ENCODE data around the gene ERC2.

Gene ERC2

GRCh38 chr3:56012721-56013120 is 455.5 kb downstream of the ERC2 start:
- Histone ChIP-seq H3K27ac (ENCODE audit: low read depth, low read length) (no peak overlapping the region), H3K27me3 (ENCODE audit: control insufficient read depth in 1 of 2, insufficient read depth in 2 of 2, low read length in 2 of 2) (no peaks in the 10 kb centered on the region), H3K4me3 (ENCODE audit: low read depth in 1 of 2, low read length in 2 of 2) (no peak overlapping the region), H3K4me1 (ENCODE audit: insufficient read depth, low read length) (no peaks in the 10 kb centered on the region), H3K36me3 (ENCODE audit: insufficient read depth, low read length) (no peaks in the 10 kb centered on the region), H3K9ac (ENCODE audit: low read length) (no peak overlapping the region), H3K9me3 (ENCODE audit: low read length) (no peaks in the 10 kb centered on the region)

GRCh38 chr3:56005196-56005805 is 463.0 kb downstream of the ERC2 start:
- Histone ChIP-seq H3K27me3 (ENCODE audit: control insufficient read depth in 1 of 2, insufficient read depth in 2 of 2, low read length in 2 of 2) (no peaks in the 10 kb centered on the region), H3K9ac (ENCODE audit: low read length) (no peak overlapping the region), H3K27ac (ENCODE audit: low read depth, low read length) (no peak overlapping the region), H3K4me3 (ENCODE audit: low read depth in 1 of 2, low read length in 2 of 2) (no peak overlapping the region), H3K36me3 (ENCODE audit: insufficient read depth, low read length) (no peaks in the 10 kb centered on the region), H3K9me3 (ENCODE audit: low read length) (no peaks in the 10 kb centered on the region), H3K4me1 (ENCODE audit: insufficient read depth, low read length) (no peaks in the 10 kb centered on the region)

GRCh38 chr3:56003129-56003528 is 465.1 kb downstream of the ERC2 start:
- no peaks in the 10 kb centered on the region for H3K4me1 ChIP-seq (ENCODE audit: insufficient read depth, low read length)
- H3K9me3 ChIP-seq (ENCODE audit: low read length) = no peaks in the 10 kb centered on the region
- no peaks in the 10 kb centered on the region for H3K36me3 ChIP-seq (ENCODE audit: insufficient read depth, low read length)
- no peak overlapping the region for H3K9ac ChIP-seq (ENCODE audit: low read length)
- H3K27me3 ChIP-seq (ENCODE audit: control insufficient read depth in 1 of 2, insufficient read depth in 2 of 2, low read length in 2 of 2) = no peaks in the 10 kb centered on the region
- no peak overlapping the region for H3K27ac ChIP-seq (ENCODE audit: low read depth, low read length)
- no peak overlapping the region for H3K4me3 ChIP-seq (ENCODE audit: low read depth in 1 of 2, low read length in 2 of 2)

GRCh38 chr3:56001991-56002390 is 466.3 kb downstream of the ERC2 start:
- no peaks in the 10 kb centered on the region for H3K36me3 ChIP-seq (ENCODE audit: insufficient read depth, low read length)
- no peaks in the 10 kb centered on the region for H3K4me1 ChIP-seq (ENCODE audit: insufficient read depth, low read length)
- no peak overlapping the region for H3K27ac ChIP-seq (ENCODE audit: low read depth, low read length)

GRCh38 chr3:56001537-56001936 is 466.7 kb downstream of the ERC2 start:
- H3K27me3 ChIP-seq (ENCODE audit: control insufficient read depth in 1 of 2, insufficient read depth in 2 of 2, low read length in 2 of 2) = no peaks in the 10 kb centered on the region
- no peak overlapping the region for H3K4me3 ChIP-seq (ENCODE audit: low read depth in 1 of 2, low read length in 2 of 2)
- H3K36me3 ChIP-seq (ENCODE audit: insufficient read depth, low read length) = no peaks in the 10 kb centered on the region
- no peak overlapping the region for H3K9ac ChIP-seq (ENCODE audit: low read length)
- H3K9me3 ChIP-seq (ENCODE audit: low read length) = no peaks in the 10 kb centered on the region
- H3K4me1 ChIP-seq (ENCODE audit: insufficient read depth, low read length) = no peaks in the 10 kb centered on the region
- H3K27ac ChIP-seq (ENCODE audit: low read depth, low read length) = no peak overlapping the region

More at GRCh38 chr3:56001991-56002390, 466.3 kb downstream of the ERC2 start:
- Histone ChIP-seq H3K9me3 (ENCODE audit: low read length) (no peaks in the 10 kb centered on the region), H3K9ac (ENCODE audit: low read length) (no peak overlapping the region), H3K4me3 (ENCODE audit: low read depth in 1 of 2, low read length in 2 of 2) (no peak overlapping the region), H3K27me3 (ENCODE audit: control insufficient read depth in 1 of 2, insufficient read depth in 2 of 2, low read length in 2 of 2) (no peaks in the 10 kb centered on the region)

GRCh38 chr3:55989366-55989765 is 478.9 kb downstream of the ERC2 start:
- Histone ChIP-seq H3K36me3 (ENCODE audit: insufficient read depth, low read length) (no peaks in the 10 kb centered on the region), H3K9me3 (ENCODE audit: low read length) (no peaks in the 10 kb centered on the region), H3K27ac (ENCODE audit: low read depth, low read length) (no peak overlapping the region), H3K4me1 (ENCODE audit: insufficient read depth, low read length) (no peaks in the 10 kb centered on the region), H3K4me3 (ENCODE audit: low read depth in 1 of 2, low read length in 2 of 2) (no peak overlapping the region), H3K9ac (ENCODE audit: low read length) (no peak overlapping the region), H3K27me3 (ENCODE audit: control insufficient read depth in 1 of 2, insufficient read depth in 2 of 2, low read length in 2 of 2) (no peaks in the 10 kb centered on the region)

- Histone ChIP-seq H3K9ac (ENCODE audit: low read length) (no peak overlapping the region), H3K4me1 (ENCODE audit: insufficient read depth, low read length) (no peaks in the 10 kb centered on the region), H3K27ac (ENCODE audit: low read depth, low read length) (no peak overlapping the region), H3K27me3 (ENCODE audit: control insufficient read depth in 1 of 2, insufficient read depth in 2 of 2, low read length in 2 of 2) (no peaks in the 10 kb centered on the region), H3K9me3 (ENCODE audit: low read length) (no peaks in the 10 kb centered on the region), H3K4me3 (ENCODE audit: low read depth in 1 of 2, low read length in 2 of 2) (no peak overlapping the region), H3K36me3 (ENCODE audit: insufficient read depth, low read length) (no peaks in the 10 kb centered on the region)
Measured at GRCh38 chr3:55988905-55989304, 479.4 kb downstream of the ERC2 start.

- no peaks in the 10 kb centered on the region for H3K9me3 ChIP-seq (ENCODE audit: low read length)
- no peaks in the 10 kb centered on the region for H3K4me1 ChIP-seq (ENCODE audit: insufficient read depth, low read length)
- H3K36me3 ChIP-seq (ENCODE audit: insufficient read depth, low read length) = no peaks in the 10 kb centered on the region
- no peaks in the 10 kb centered on the region for H3K27me3 ChIP-seq (ENCODE audit: control insufficient read depth in 1 of 2, insufficient read depth in 2 of 2, low read length in 2 of 2)
- no peak overlapping the region for H3K9ac ChIP-seq (ENCODE audit: low read length)
- no peak overlapping the region for H3K27ac ChIP-seq (ENCODE audit: low read depth, low read length)
- no peak overlapping the region for H3K4me3 ChIP-seq (ENCODE audit: low read depth in 1 of 2, low read length in 2 of 2)
Measured at GRCh38 chr3:55984626-55985025, 483.6 kb downstream of the ERC2 start.

- Histone ChIP-seq H3K9ac (ENCODE audit: low read length) (no peak overlapping the region), H3K36me3 (ENCODE audit: insufficient read depth, low read length) (no peaks in the 10 kb centered on the region), H3K27ac (ENCODE audit: low read depth, low read length) (no peak overlapping the region)
Measured at GRCh38 chr3:55978953-55979352, 489.3 kb downstream of the ERC2 start.

GRCh38 chr3:55974421-55975165 is 493.7 kb downstream of the ERC2 start:
- H3K9ac ChIP-seq (ENCODE audit: low read length) = no peak overlapping the region
- H3K27me3 ChIP-seq (ENCODE audit: control insufficient read depth in 1 of 2, insufficient read depth in 2 of 2, low read length in 2 of 2) = no peaks in the 10 kb centered on the region
- H3K4me1 ChIP-seq (ENCODE audit: insufficient read depth, low read length) = no peaks in the 10 kb centered on the region
- H3K27ac ChIP-seq (ENCODE audit: low read depth, low read length) = no peak overlapping the region
- H3K4me3 ChIP-seq (ENCODE audit: low read depth in 1 of 2, low read length in 2 of 2) = no peak overlapping the region
- H3K36me3 ChIP-seq (ENCODE audit: insufficient read depth, low read length) = no peaks in the 10 kb centered on the region
- H3K9me3 ChIP-seq (ENCODE audit: low read length) = no peaks in the 10 kb centered on the region

More at GRCh38 chr3:55978953-55979352, 489.3 kb downstream of the ERC2 start:
- Histone ChIP-seq H3K9me3 (ENCODE audit: low read length) (no peaks in the 10 kb centered on the region), H3K27me3 (ENCODE audit: control insufficient read depth in 1 of 2, insufficient read depth in 2 of 2, low read length in 2 of 2) (no peaks in the 10 kb centered on the region), H3K4me3 (ENCODE audit: low read depth in 1 of 2, low read length in 2 of 2) (no peak overlapping the region), H3K4me1 (ENCODE audit: insufficient read depth, low read length) (no peaks in the 10 kb centered on the region)

GRCh38 chr3:55969634-55970033 is 498.6 kb downstream of the ERC2 start:
- H3K4me3 ChIP-seq (ENCODE audit: low read depth in 1 of 2, low read length in 2 of 2) = no peak overlapping the region
- H3K36me3 ChIP-seq (ENCODE audit: insufficient read depth, low read length) = no peaks in the 10 kb centered on the region
- H3K4me1 ChIP-seq (ENCODE audit: insufficient read depth, low read length) = no peaks in the 10 kb centered on the region
- H3K27ac ChIP-seq (ENCODE audit: low read depth, low read length) = no peak overlapping the region
- H3K27me3 ChIP-seq (ENCODE audit: control insufficient read depth in 1 of 2, insufficient read depth in 2 of 2, low read length in 2 of 2) = no peaks in the 10 kb centered on the region
- H3K9ac ChIP-seq (ENCODE audit: low read length) = no peak overlapping the region
- H3K9me3 ChIP-seq (ENCODE audit: low read length) = peaks cover 5% of the 10 kb centered on the region

- Histone ChIP-seq H3K4me3 (ENCODE audit: low read depth in 1 of 2, low read length in 2 of 2) (no peak overlapping the region), H3K9ac (ENCODE audit: low read length) (no peak overlapping the region), H3K36me3 (ENCODE audit: insufficient read depth, low read length) (no peaks in the 10 kb centered on the region), H3K4me1 (ENCODE audit: insufficient read depth, low read length) (no peaks in the 10 kb centered on the region), H3K27me3 (ENCODE audit: control insufficient read depth in 1 of 2, insufficient read depth in 2 of 2, low read length in 2 of 2) (no peaks in the 10 kb centered on the region), H3K9me3 (ENCODE audit: low read length) (peaks cover 5% of the 10 kb centered on the region), H3K27ac (ENCODE audit: low read depth, low read length) (no peak overlapping the region)
Measured at GRCh38 chr3:55968331-55968730, 499.9 kb downstream of the ERC2 start.

Data from muscle layer of colon (tissue), 2 donors.